ENCODE data around the gene ANKRD9. TPM values are rescaled to one million over a fixed set of nuclear protein-coding genes. Genes with fewer than 3 reads are reported as not detected.
A peak's percentile ranks its signal among the peaks of the same experiment; 100 is the strongest.

Gene ANKRD9
- total and polyA plus RNA-seq, 2 experiments from 2014 or later = 46.5 to 90.7 TPM

DNA sequence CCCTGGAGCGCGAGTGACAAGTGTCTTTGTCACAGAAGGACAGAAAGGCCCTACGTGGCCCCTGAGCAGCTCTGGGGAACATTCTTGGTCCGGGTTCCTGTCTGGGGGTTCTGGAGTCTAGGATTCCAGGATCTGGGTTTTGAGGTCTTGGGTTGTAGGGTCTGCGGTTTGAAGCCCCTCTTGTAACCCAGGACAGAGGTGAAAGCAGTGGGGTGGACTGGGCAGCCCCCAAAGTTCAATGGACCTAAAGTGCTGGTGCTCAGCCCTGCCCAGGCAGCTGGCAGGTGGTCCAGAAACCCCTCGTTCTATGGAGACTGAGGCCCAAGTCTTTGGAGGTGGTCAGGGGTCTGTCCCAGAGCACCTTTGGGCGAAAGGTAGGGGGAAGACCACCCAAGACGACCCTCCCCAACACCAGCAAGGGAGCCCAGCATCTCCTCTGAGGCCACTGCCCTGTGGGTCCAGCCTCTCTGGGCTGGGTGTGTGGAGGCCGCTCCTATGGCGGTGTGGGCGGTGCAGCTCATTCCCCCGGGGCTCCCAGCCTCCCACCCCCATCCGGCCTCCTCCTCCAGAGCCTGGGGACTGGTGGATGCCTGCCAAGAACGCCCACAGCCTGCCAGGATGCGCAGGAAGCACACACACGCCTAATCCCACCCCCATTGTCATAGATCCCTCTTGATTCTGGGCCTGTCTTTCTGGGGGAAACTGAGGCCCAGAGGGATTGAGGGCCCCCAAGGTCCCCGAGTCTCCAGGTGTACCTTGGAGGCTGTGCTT lies 30.2 kb upstream of the ANKRD9 start:
- peak overlapping the region; percentile 67 for H3K27ac ChIP-seq
- H3K9me3 ChIP-seq (ENCODE audit: low read depth) = no peaks in the 10 kb centered on the region
- WGBS (ENCODE audit: low lambda C conversion rate, missing lambda C conversion rate) = 69% methylated on average over 17 of the region's 17 CpGs
- H4K20me1 ChIP-seq (ENCODE audit: insufficient read depth, poor library complexity, severe bottlenecking) = no peaks in the 10 kb centered on the region
- no peak overlapping the region for H3K4me3 ChIP-seq
- no peaks in the 10 kb centered on the region for H3K79me2 ChIP-seq
- peak; percentile 79 for DNase-seq (ENCODE audit: low spot score)
- no peak for TF ChIP-seq EZH2 (IDR thresholded peaks at IDR 0.05; ENCODE audit: borderline replicate concordance)
- peaks cover 34% of the 10 kb centered on the region for H3K4me1 ChIP-seq (ENCODE audit: insufficient read depth)
- H3K36me3 ChIP-seq (replicated peaks; ENCODE audit: insufficient read depth, low read depth) = no peaks in the 10 kb centered on the region
- H3K9me2 ChIP-seq (replicated peaks; ENCODE audit: insufficient read depth) = no peaks in the 10 kb centered on the region
- peak overlapping the region; percentile 59 for H3K4me2 ChIP-seq
- H3K27me3 ChIP-seq = no peaks in the 10 kb centered on the region
- H2AFZ ChIP-seq = no peak overlapping the region

DNA sequence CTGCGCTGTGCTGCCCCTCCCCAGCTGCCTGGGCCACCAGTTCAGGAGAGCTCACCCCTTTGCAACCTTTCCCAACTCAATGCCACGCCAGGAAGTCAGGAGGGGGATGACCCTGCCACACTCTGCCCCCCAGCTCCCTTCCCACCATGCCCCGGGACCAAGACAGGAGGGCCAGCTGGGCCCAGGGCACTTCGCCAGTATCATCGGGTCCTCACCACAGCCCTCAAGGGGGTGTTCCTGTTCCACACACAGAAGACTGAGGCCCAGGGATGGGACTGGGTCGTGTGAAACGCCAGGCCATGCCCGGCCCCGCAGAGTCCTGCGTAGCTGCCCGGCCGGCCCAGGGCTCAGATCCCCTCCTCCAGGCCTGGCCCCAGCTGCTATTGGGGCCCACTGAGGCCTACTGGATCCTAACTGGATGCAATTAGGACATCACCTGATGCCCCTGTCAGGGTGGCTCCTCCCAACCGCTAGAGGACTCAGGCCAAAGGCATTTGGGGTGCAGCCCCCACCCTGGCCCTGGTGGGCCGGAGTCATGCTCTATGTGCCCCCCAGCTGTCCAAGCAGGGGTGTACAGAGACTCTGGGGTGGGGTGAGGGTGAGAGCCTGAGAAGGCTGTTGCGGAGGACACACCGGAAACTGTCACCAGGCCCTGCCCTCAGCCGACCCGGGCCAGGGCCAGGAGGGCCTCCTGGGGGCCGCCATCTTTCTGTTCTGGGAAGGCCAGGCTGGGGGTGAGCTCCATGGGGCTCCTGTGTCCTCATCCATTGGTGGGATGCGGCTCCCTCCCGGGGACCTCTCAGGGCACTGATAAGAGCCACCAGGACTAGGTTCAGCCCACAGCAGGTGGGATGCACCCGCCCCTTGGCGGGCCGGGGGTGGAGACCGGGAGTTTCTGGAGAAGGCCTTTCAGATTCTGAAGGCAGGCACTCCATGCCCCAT lies 29.3 kb upstream of the ANKRD9 start:
- peak; percentile 9 for DNase-seq (ENCODE audit: low spot score)
- H3K4me2 ChIP-seq = no peak overlapping the region
- no peak overlapping the region for H2AFZ ChIP-seq
- no peaks in the 10 kb centered on the region for H3K36me3 ChIP-seq (replicated peaks; ENCODE audit: insufficient read depth, low read depth)
- no peak overlapping the region for H3K4me3 ChIP-seq
- WGBS (ENCODE audit: low lambda C conversion rate, missing lambda C conversion rate) = 84% methylated on average over 24 of the region's 25 CpGs
- no peaks in the 10 kb centered on the region for H3K9me2 ChIP-seq (replicated peaks; ENCODE audit: insufficient read depth)
- H3K79me2 ChIP-seq = no peaks in the 10 kb centered on the region
- TF ChIP-seq EZH2phosphoT487 (IDR thresholded peaks at IDR 0.05; ENCODE audit: low read depth, severe bottlenecking, unreplicated experiment) = no peak
- no peak for TF ChIP-seq EZH2 (IDR thresholded peaks at IDR 0.05; ENCODE audit: borderline replicate concordance)
- TF ChIP-seq, protein P1, sequence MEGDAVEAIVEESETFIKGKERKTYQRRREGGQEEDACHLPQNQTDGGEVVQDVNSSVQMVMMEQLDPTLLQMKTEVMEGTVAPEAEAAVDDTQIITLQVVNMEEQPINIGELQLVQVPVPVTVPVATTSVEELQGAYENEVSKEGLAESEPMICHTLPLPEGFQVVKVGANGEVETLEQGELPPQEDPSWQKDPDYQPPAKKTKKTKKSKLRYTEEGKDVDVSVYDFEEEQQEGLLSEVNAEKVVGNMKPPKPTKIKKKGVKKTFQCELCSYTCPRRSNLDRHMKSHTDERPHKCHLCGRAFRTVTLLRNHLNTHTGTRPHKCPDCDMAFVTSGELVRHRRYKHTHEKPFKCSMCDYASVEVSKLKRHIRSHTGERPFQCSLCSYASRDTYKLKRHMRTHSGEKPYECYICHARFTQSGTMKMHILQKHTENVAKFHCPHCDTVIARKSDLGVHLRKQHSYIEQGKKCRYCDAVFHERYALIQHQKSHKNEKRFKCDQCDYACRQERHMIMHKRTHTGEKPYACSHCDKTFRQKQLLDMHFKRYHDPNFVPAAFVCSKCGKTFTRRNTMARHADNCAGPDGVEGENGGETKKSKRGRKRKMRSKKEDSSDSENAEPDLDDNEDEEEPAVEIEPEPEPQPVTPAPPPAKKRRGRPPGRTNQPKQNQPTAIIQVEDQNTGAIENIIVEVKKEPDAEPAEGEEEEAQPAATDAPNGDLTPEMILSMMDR (IDR thresholded peaks at IDR 0.05; ENCODE audit: poor library complexity) = no peak
- peaks cover 27% of the 10 kb centered on the region for H3K4me1 ChIP-seq (ENCODE audit: insufficient read depth)
- H3K27ac ChIP-seq = no peak overlapping the region
- no peaks in the 10 kb centered on the region for H3K9me3 ChIP-seq (ENCODE audit: low read depth)
- H3K27me3 ChIP-seq = no peaks in the 10 kb centered on the region
- no peaks in the 10 kb centered on the region for H4K20me1 ChIP-seq (ENCODE audit: insufficient read depth, poor library complexity, severe bottlenecking)

DNA sequence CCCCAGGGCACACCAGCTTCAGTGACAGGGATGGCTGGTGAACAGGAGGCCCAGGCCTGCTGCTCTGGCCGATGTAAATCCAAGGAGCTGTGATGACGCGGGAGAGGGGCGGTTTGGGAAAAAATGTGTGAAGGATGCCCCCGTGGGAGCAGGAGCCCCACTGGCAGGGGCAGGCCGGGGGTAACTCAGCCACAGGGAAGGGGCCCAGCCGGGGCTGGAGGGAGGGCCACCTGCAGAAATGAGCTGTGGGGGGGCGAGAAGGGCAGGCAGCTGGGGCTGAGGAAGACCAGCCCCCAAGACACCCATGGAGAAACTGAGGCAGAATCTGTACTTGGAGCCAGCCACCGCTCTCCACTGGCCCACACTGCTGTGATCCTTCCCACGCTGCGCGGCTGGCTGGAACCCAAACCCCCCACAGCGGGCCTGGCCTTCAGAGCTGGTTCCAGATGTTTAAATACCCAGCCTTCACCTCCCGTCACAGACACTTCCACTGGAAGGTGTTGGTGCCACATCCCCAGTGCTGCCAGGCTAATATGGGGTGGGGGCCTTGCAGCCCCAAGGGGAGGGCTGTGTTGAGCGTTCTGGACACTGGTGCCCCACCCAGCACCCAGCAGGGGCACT lies 28.5 kb upstream of the ANKRD9 start:
- Histone ChIP-seq H3K27me3 (no peaks in the 10 kb centered on the region), H3K27ac (no peak overlapping the region), H3K4me1 (ENCODE audit: insufficient read depth) (peaks cover 25% of the 10 kb centered on the region), H4K20me1 (ENCODE audit: insufficient read depth, poor library complexity, severe bottlenecking) (no peaks in the 10 kb centered on the region), H3K9me3 (ENCODE audit: low read depth) (no peaks in the 10 kb centered on the region), H3K36me3 (replicated peaks; ENCODE audit: insufficient read depth, low read depth) (no peaks in the 10 kb centered on the region), H3K79me2 (no peaks in the 10 kb centered on the region), H3K9me2 (replicated peaks; ENCODE audit: insufficient read depth) (no peaks in the 10 kb centered on the region), H2AFZ (no peak overlapping the region), H3K4me2 (no peak overlapping the region), H3K4me3 (no peak overlapping the region)
- no peak for TF ChIP-seq EZH2phosphoT487 (IDR thresholded peaks at IDR 0.05; ENCODE audit: low read depth, severe bottlenecking, unreplicated experiment)
- no peak for TF ChIP-seq EZH2 (IDR thresholded peaks at IDR 0.05; ENCODE audit: borderline replicate concordance)
- TF ChIP-seq, protein P1 (IDR thresholded peaks at IDR 0.05; ENCODE audit: poor library complexity) = no peak
- 72% methylated on average over 15 of the region's 15 CpGs for WGBS (ENCODE audit: low lambda C conversion rate, missing lambda C conversion rate)
- peak; percentile 3 for DNase-seq (ENCODE audit: low spot score)

Data from hepatocyte (in vitro differentiated cells).